Neural cell (in vitro differentiated cells): ENCODE measurements around the gene EXD3. TPM values are rescaled to one million over a fixed set of nuclear protein-coding genes. Genes with fewer than 3 reads are reported as not detected.

Experiments used
- H2AFZ ChIP-seq: fragments of 200-600, 300-800 bp; sonication (generic), shearing (Covaris generic); 2 replicates; pipeline ENCODE4 v1.6.0; 2014; ENCODE audit warnings: low read depth, mild to moderate bottlenecking, antibody characterized with exemption, low read length, moderate library complexity
- H3F3A ChIP-seq: fragments of 200-600 bp; shearing (Covaris generic); 2 replicates; pipeline ENCODE4 v1.6.1; 2016; ENCODE audit warnings: mild to moderate bottlenecking, moderate library complexity, mixed read lengths, antibody characterized with exemption, low read length; ENCODE audit not compliant: insufficient read depth, poor library complexity, severe bottlenecking
- H3K27ac ChIP-seq: fragments of 200-600, 300-800 bp; sonication (generic), shearing (Covaris generic); 2 replicates; pipeline ENCODE4 v1.5.1; 2014; ENCODE audit warnings: mild to moderate bottlenecking, low read length, moderate library complexity
- H3K27me3 ChIP-seq: fragments of 300-800, 200-600 bp; sonication (generic), shearing (Covaris generic); 2 replicates; pipeline ENCODE4 v1.6.0; 2014; ENCODE audit warnings: mild to moderate bottlenecking, low read depth, low read length, moderate library complexity; ENCODE audit not compliant: insufficient read depth
- H3K36me3 ChIP-seq: fragments of 300-800, 200-600 bp; sonication (generic), shearing (Covaris generic); 2 replicates; pipeline ENCODE4 v1.5.1; 2014; ENCODE audit warnings: mild to moderate bottlenecking, antibody characterized with exemption, low read length, moderate library complexity; ENCODE audit not compliant: insufficient read depth
- H3K4me2 ChIP-seq: fragments of 300-800, 200-600 bp; sonication (generic), shearing (Covaris generic); 2 replicates; pipeline ENCODE4 v1.6.0; 2014; ENCODE audit warnings: mild to moderate bottlenecking, low read length
- H3K4me3 ChIP-seq: fragments of 300-800, 200-600 bp; sonication (generic), shearing (Covaris generic); 2 replicates; pipeline ENCODE4 v1.5.1; 2014; ENCODE audit warnings: mild to moderate bottlenecking, low read length, moderate library complexity
- H3K79me2 ChIP-seq: fragments of 200-600 bp; shearing (Covaris generic); replicated peaks from 2 replicates; pipeline ENCODE4 v1.6.0; 2014; ENCODE audit warnings: mild to moderate bottlenecking, low read length, moderate library complexity; ENCODE audit not compliant: insufficient read depth
- H3K9ac ChIP-seq: fragments of 300-800, 200-600 bp; sonication (generic), shearing (Covaris generic); 2 replicates; pipeline ENCODE4 v1.6.1; 2016; ENCODE audit warnings: mild to moderate bottlenecking, low read length, mixed read lengths
- H3K9me2 ChIP-seq: fragments of 200-600 bp; shearing (Covaris generic); 2 replicates; pipeline ENCODE4 v1.6.1; 2016; ENCODE audit warnings: mild to moderate bottlenecking, low read length, mixed read lengths; ENCODE audit not compliant: insufficient read depth
- H3K9me3 ChIP-seq: fragments of 200-600, 300-800 bp; sonication (generic), shearing (Covaris generic); 2 replicates; pipeline ENCODE4 v1.6.1; 2016; ENCODE audit warnings: mild to moderate bottlenecking, mixed run types, low read length, moderate library complexity, mixed read lengths
- H4K20me1 ChIP-seq: fragments of 200-600 bp; shearing (Covaris generic); 2 replicates; pipeline ENCODE4 v1.6.1; 2016; ENCODE audit warnings: mild to moderate bottlenecking, mixed run types; ENCODE audit not compliant: insufficient read depth
- CTCF ChIP-seq: fragments of 450-650 bp; IDR thresholded peaks from 2 replicates; pipeline ENCODE4 v1.5.1; 2014; ENCODE audit warnings: antibody characterized with exemption, mild to moderate bottlenecking, moderate library complexity; ENCODE audit not compliant: poor library complexity, severe bottlenecking
- EP300 ChIP-seq: fragments of 450-650 bp; conservative IDR thresholded peaks from 2 replicates; pipeline ENCODE4 v1.6.1; 2014; ENCODE audit warnings: antibody characterized with exemption, mild to moderate bottlenecking, moderate library complexity; ENCODE audit not compliant: poor library complexity, severe bottlenecking
- EZH2 ChIP-seq: fragments of 200-600, 300-800 bp; shearing (Covaris generic), sonication (generic); IDR thresholded peaks from 2 replicates; pipeline ENCODE4 v1.6.1; 2014; ENCODE audit warnings: antibody characterized with exemption, low read length, borderline replicate concordance, mild to moderate bottlenecking; ENCODE audit not compliant: insufficient read depth, poor library complexity, severe bottlenecking
- MXI1 ChIP-seq: fragments of 450-650 bp; conservative IDR thresholded peaks from 2 replicates; pipeline ENCODE4 v1.6.1; 2014; ENCODE audit warnings: antibody characterized with exemption, mild to moderate bottlenecking; ENCODE audit not compliant: poor library complexity, severe bottlenecking
- POLR2AphosphoS5 ChIP-seq: IDR thresholded peaks from 2 replicates; pipeline ENCODE4 v1.6.1; 2012
- RAD21 ChIP-seq: fragments of 450-650 bp; conservative IDR thresholded peaks from 2 replicates; pipeline ENCODE4 v1.6.1; 2014; ENCODE audit warnings: antibody characterized with exemption, mild to moderate bottlenecking, moderate library complexity
- REST ChIP-seq: IDR thresholded peaks from 2 replicates; pipeline ENCODE4 v1.6.1; 2012; ENCODE audit warnings: borderline replicate concordance
- SMC3 ChIP-seq: fragments of 450-650 bp; conservative IDR thresholded peaks from 2 replicates; pipeline ENCODE4 v1.6.1; 2014; ENCODE audit warnings: antibody characterized with exemption, mild to moderate bottlenecking, moderate library complexity; ENCODE audit not compliant: poor library complexity
- TAF1 ChIP-seq: IDR thresholded peaks from 2 replicates; pipeline ENCODE4 v1.6.1; 2012; ENCODE audit warnings: low read depth
- polyA plus RNA-seq: library from polyadenylated mRNA; depleted of rRNA; stranded (reverse); fragments of >200 nt; gene quantifications from 2 replicates; pipeline ENCODE4 v1.2.3, GENCODE V29; 2014

EXD3 gene
- polyA plus RNA-seq, 1 donor from 2014 or later, result 32.9 TPM

GRCh38 chr9:137351781-137352501 is 71.0 kb downstream of the EXD3 start (continued):
- no peak for TF ChIP-seq EZH2

- Histone ChIP-seq H3K27me3 (no peaks in the 10 kb centered on the region), H3K9me2 (no peaks in the 10 kb centered on the region), H3F3A (no peaks in the 10 kb centered on the region), H3K4me3 (no peak overlapping the region), H3K9ac (no peak overlapping the region), H3K4me2 (no peak overlapping the region), H4K20me1 (no peaks in the 10 kb centered on the region), H3K79me2 (no peaks in the 10 kb centered on the region), H3K9me3 (peaks cover 7% of the 10 kb centered on the region), H2AFZ (no peak overlapping the region), H3K27ac (no peak overlapping the region), H3K36me3 (no peaks in the 10 kb centered on the region)
- TF ChIP-seq EZH2 (no peak), CTCF (no peak), RAD21 (no peak), EP300 (no peak), MXI1 (no peak), POLR2AphosphoS5 (no peak), REST (no peak), TAF1 (no peak), SMC3 (no peak)
Measured at GRCh38 chr9:137350696-137351584, 72.0 kb downstream of the EXD3 start.
